HG02981 (cell line): ENCODE measurements around the gene CREBZF.
"Not testable (repeated sequence)": the region's sequence is repeated elsewhere in the genome, so short reads cannot be mapped to it uniquely, and the experiment has no call there.

Source experiments
- ATAC-seq: cut with Tn5 transposase; IDR thresholded peaks from one replicate; pipeline ENCODE4 v1.9.1; 2021; ENCODE audit warnings: mild to moderate bottlenecking, moderate library complexity; ENCODE audit not compliant: unreplicated experiment

CREBZF gene

DNA sequence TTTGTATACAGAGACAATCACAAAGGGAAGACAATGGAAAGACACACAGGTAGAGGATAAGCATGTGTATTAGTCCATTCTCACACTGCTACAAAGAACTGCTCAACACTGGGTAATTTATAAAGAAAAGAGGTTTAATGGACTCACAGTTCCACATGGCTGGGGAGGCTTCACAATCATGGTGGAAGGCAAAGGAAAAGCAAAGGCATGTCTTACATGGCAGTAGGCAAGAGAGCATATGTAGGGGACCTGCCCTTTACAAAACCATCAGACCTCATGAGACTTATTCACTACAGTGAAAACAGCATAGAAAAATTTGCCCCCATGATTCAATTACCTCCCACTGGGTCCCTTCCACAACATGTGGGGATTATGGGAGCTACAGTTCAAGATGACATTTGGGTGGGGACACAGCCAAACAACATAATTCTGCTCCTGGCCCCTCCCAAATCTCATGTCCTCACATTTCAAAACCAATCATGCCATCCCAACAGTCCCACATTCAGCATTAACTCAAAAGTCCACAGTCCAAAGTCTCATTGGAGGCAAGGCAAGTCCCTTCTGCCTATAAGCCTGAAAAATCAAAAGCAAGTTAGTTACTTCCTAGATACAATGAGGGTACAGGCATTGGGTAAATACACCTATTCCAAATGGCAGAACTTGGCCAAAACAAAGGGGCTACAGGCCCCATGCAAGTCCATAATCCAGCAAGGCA lies 6.2 kb upstream of the CREBZF start:
- not testable (repeated sequence) for ATAC-seq

- ATAC-seq: no peak
Observed at GRCh38 chr11:85668157-85668556, 3.2 kb upstream of the CREBZF start.

GRCh38 chr11:85666687-85667086 lies 1.8 kb upstream of the CREBZF start:
- no peak for ATAC-seq

- no peak for ATAC-seq
Observed at GRCh38 chr11:85665733-85666132, 804 bp upstream of the CREBZF start.

DNA sequence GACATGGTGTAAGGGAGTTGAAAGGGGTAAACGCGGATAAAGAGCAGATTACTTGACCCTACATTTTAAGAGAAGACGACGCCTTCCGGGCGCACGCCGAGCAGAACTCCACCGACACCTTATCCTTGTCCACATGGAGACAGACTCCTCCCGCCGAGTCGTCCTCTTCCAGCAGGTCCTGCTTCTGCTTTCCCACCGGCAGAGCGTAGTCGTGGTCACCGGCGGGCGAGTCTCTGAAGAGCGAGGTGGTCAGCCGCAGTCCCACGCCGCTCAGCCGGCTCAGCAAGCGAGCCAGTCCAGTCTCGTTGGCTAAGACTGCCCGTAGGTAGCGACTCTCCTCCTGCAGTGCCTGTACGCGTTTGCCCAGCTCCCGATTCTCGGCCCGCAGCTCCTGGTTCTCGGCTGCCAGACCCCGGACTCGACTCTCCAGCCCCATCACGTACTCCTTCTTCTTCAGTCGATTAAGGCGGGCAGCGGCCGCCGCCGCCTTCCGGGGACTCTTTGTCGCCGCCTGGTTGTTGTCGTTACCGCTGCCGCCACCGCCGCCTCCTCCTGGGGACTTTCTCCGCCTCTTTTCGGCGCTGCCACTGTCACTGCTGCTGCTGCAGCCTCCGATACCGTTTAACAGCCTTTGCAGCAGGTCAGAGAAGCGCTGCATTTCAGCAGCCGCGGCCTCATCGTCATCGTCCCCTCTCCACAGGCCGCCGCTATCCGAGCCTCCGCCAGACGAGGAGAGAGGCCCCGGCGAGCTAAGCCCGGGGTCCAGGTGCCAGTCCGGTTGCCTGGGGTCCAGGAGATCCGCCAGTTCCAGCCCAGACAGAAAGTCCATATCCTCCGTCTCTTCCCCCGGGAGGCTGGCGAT lies 945 bp downstream of the CREBZF start:
- peak; percentile 70 for ATAC-seq

GRCh38 chr11:85663080-85663752 lies 1.7 kb downstream of the CREBZF start:
- no peak for ATAC-seq

DNA sequence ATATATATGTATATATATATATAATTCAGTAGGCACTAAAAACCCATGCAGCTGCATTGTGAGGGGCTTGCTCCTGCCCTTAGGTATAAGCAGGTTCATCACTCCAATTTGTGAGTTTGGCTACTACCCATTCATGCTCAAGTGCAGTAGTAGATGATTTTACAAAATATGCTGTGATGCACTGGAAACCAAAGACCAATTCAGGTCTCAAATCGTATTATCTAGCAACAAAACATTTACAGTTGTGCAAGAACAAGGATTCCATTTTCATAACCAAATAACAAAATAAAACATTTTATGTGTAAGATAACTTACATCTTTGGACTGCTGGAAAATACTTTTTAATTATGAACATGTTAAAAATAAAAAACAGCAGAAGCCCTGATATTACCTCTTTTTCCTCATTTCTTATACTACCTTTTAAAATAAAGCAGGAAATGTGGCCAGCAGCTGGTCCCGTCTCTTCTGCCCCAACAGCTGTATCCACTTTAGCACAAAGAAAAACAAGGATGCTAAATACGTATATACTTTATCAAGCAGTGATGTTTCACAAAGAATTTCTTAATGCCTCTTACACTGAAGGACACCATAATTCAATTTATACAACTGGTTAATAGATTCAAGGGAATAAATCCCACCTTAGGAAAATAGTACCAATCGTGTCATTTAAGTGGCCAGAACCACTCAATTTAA lies 2.8 kb downstream of the CREBZF start:
- no peak for ATAC-seq

DNA sequence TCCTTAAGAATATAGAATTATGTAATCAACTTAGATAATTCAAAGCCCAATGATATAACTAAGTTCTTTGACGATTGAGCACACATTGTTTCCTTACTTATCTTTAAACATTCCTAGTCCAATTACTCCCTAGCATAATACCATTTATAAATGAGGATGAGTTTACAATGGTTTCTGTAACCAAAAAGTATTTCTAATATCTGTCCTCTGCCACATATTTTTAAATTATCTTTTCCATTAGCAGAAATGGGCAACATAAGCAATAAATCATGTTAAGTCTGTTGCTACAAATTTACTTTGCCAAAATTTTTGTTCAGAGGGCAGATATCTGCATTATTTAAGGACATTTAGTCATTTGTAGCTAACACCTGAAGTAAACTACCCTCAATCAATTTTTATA lies 6.7 kb downstream of the CREBZF start:
- no peak for ATAC-seq

DNA sequence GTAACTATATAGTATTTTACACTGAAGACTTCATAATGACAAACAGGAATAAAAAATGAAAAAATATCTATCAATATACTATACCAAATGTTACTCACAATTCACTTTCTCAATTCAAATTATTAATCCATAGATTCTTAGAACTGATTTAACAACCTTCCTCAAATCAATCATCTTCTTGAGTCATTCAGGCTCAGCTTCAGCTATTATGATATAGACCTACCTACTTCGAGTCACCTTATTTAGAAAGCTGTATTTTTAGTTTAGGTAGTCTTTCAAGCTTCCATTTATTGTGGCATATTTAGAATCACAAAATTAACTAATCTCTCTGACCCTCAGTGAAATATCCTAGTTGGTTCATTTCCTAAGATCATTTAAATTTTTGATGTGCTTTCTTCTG lies 8.2 kb downstream of the CREBZF start:
- no peak for ATAC-seq

DNA sequence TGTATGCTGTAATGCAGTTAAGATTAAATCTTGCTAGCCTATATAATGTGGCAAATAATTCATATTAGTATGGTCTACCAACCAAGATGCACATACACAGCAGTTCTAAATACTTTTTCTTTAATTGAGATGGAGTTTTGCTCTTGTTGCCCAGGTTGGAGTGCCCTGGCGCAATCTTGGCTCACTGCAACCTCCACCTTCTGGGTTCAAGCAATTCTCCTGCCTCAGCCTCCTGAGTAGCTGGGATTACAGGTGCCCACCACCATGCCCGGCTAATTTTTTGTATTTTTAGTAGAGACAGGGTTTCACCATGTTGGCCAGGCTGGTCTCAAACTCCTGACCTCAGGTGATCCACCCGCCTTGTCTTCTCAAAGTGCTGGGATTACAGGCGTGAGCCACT lies 10.6 kb downstream of the CREBZF start:
- ATAC-seq: not testable (repeated sequence)

DNA sequence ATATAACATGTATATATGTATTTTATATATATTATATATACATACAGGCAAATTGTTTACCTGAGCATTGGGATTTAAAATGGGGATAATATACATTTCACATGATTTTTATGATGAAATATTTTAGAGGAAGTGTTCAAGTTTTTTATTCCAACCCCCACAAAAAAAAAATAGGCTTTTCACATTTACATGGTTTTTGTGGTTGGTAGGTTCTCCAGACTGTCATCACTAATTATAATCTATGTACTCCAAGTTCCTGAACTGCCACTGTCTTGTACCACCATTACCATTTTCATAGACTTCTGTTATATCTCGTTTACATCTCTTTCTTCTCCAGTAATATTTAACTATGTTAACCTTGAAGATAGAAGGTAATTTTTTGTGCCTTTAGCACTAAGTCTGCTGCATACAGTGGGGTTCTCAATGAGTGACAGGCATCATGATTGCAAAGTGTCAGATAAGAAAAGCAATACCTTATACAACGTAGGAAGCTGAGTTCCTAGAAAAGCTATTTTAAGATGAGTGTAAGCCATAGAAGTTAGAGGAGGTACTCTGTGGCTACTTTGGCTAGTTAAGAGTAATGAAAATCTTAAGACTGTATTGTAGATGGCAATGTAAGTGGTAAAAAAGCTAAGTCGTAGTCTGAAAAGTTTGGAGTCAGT lies 12.0 kb downstream of the CREBZF start:
- no peak for ATAC-seq

DNA sequence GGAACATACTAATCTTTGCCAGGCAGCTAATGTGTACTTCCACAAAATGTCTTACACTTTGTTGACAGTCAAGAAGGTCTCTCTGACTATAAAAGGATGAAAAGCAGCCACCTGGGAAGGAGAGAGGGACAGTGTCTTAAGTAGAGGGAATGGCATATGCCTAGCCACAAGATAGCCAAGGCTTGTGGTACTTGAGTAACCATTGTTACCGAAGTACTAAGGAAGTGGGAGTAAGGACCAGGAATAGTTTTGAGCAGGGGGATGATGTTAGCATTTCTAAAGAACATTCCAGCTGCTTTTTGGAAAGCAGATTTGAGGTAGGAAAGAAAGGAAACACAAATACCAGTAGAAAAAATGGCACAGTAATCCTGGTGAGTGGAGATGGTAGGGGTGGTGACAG lies 13.8 kb downstream of the CREBZF start:
- no peak for ATAC-seq

DNA sequence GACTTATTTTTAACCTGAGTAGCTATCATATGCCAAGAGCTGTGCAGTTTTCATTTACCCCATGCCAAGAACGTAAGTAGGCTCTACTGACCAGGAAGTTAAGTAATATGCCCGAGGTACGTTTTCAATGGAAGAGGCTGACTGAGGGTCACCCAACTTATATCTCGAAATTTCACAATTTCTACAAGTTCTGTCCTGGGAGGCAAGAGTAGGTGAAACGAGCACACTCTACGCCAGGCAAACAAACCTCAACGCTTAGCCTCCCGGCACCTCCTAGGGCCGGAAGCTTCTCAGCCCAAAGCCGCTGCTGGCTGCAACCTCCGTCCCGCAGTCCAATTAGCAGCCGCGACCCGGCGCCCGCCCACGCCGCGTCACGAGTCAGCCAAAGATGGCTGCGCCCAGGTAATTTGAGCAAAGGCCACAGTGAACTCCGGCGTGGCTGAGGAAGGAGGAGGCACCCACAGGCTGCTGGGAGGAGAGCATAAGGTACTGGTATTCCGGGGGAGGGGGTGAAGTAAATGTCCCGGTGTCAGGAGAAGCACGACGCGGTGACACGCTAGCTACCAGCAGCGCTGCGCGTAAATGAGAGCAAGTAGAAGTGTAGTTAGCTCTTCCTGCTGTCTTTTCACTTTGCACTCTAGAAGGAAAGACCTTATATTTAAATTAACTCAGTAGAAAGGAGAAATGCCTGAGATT lies 17.2 kb downstream of the CREBZF start, which contains the start of gene TMEM126A:
Gene TMEM126A (plus strand): TSS at position 364 of the 696 bp plus-strand sequence. CDS start 2,289 bp downstream, outside the sequence.
- ATAC-seq: peak; percentile 100

DNA sequence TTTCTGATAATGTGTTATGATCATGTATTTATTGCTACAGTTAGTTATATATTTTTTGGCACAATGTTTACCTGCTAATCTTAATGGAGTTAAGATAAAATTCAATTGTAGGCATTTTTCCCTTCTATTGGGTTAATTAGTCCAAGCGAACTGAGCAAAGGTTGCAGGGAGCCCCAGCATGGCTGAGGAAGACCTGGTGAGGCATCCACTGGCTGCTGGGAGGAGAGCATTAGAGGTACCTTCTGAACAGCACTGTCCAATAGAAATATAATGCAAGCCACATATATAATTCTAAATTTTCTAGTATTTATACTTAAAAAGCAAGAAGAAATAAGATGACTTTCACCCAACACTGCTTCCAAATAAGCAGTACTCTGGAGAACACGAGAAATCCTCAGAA lies 17.9 kb downstream of the CREBZF start:
- peak; percentile 4 for ATAC-seq

- no peak for ATAC-seq
Observed at GRCh38 chr11:85643191-85643614, 21.7 kb downstream of the CREBZF start.

DNA sequence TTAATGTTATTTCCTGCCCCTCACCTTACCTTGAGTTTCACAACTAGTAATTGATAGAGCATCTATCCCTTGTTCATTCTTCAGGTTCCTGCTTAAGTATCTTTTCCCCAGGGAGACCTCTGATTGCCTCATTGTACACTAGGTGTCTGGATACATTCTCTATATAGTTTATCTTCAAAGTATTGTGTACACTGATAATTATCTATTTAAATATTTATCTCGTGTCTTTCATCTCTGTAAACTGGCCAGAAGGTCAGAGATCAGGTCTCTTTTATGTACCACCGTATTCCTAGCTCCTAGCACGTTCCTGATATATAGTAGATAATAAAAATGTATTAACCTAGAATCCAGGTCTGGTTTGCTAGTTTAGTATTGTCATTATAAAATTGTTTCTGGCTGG lies 30.2 kb downstream of the CREBZF start:
- ATAC-seq: no peak

GRCh38 chr11:85628771-85629341 lies 36.1 kb downstream of the CREBZF start:
- peak; percentile 1 for ATAC-seq

DNA sequence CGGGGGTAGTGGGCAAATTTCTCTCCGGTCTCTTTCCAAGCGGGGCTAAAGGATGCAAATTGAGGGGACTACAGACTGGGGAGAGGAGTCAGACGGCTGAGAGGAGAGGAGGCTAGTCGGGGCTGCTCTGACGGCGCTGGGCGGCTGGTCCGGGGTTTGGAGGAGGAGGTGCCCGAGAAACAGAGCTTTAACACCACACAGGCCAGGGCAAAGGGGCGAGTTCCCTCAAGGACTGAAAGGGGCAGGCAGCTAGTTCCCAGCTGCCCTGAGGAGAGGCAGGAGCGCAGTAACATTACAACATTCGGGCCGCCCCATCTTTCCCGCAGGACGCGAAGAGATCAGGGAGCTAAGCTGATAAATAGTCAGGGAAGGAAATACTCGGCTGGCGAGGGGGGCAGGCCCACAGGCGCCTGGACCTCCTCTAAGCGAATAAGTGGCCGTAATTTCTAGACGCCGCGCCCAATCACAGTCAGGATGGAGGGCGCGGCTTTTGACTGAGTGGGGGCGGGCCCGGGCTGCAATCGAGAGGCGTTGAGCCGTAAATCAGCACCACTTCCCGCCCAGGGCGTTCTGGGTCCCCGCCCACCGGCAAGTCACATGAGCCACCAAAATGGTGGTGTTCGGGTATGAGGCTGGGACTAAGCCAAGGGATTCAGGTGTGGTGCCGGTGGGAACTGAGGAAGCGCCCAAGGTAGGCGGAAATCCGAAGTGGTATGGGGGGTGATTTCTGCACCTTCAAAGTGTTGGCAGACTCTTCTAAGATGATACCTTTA lies 36.7 kb downstream of the CREBZF start, which contains the start of gene TMEM126B:
Gene TMEM126B (plus strand): TSS at position 596 of the 773 bp plus-strand sequence. CDS start 15 bp downstream, at position 611.
- ATAC-seq: peak; percentile 99
